GM12892 (cell line): Measurements from ENCODE around the gene PML.

Experiments
- POLR2A ChIP-seq: IDR thresholded peaks from 2 replicates; pipeline ENCODE4 v1.6.1; 2011; ENCODE audit warnings: low read depth, low read length, control low read depth
- POLR2AphosphoS5 ChIP-seq: IDR thresholded peaks from 2 replicates; pipeline ENCODE4 v1.6.1; 2011; ENCODE audit warnings: low read depth, low read length, control low read depth

DNA sequence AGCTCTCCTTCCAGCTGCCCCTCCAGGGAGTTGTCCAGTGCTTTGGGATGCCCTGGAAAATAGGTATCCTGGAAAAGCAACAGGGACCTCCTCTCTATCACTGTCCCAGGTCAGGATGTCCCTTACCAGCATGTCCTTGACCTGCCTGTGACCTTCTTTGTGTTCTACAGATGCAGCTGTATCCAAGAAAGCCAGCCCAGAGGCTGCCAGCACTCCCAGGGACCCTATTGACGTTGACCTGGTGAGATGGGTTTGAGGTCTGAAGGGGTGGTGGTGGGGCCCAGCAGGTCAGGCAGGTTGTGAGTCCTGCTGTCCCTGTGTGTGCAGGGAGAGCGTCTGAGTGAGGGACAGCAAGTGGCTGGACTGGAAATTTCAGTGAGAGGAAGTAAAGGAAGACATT is 30.2 kb downstream of the PML start:
- TF ChIP-seq POLR2A (no peak), POLR2AphosphoS5 (no peak)
